HepG2 (cell line): Measurements from ENCODE around the gene OS9. TPM values are rescaled to one million over a fixed set of nuclear protein-coding genes. Genes with fewer than 3 reads are reported as not detected.

Experiments used
- ATAC-seq: fragments of 200-7000 bp; cut with Tn5 transposase; 3 replicates; pipeline ENCODE4 v1.9.1; 2020; ENCODE audit warnings: mild to moderate bottlenecking, moderate library complexity
- BruUV-seq: library from RNA; stranded (reverse); fragments of 400-500 nt; replicated peaks from 2 replicates; lab custom pipeline; 2021; lab: Mats Ljungman, UMichigan
- CTCF ChIA-PET: fragments of 300-600 bp; formaldehyde crosslinking; extraction: SDS; loops from one replicate; lab custom pipeline; 2021; ENCODE audit warnings: low total read pairs, inconsistent platforms, low intra/inter-chr PET ratio; lab: Yijun Ruan, JAX
- POLR2A ChIA-PET: fragments of 350-600 bp; sonication (Branson Sonifier 250); formaldehyde crosslinking; loops from one replicate; lab custom pipeline; 2020; ENCODE audit warnings: antibody characterized with exemption, inconsistent platforms; lab: Yijun Ruan, JAX
- DNase-seq: peaks from one replicate; pipeline ENCODE4 v3.0.0-alpha.2; 2015; ENCODE audit warnings: low spot score
- FAIRE-seq: peaks from 3 replicates; lab custom pipeline; 2011; peaks lifted over from hg19 to GRCh38; lab: Jason Lieb, UNC
- H2AFZ ChIP-seq: one replicate; pipeline ENCODE4 v1.6.1; 2011; ENCODE audit warnings: low read length, inconsistent platforms
- H3K27ac ChIP-seq: fragments of 300-600 bp; 3 replicates; pipeline ENCODE4 v1.8.0; 2011; ENCODE audit warnings: mixed run types, mild to moderate bottlenecking, mixed read lengths, low read length, inconsistent platforms; ENCODE audit not compliant: insufficient read depth; ENCODE audit errors: extremely low read length
- H3K27me3 ChIP-seq, 2 experiments: fragments of 200-600 bp in 1 of 2; 2 replicates in 1 of 2; 3 replicates in 1 of 2; pipeline versions ENCODE4 v1.6.0 to v1.8.0; 2011; ENCODE audit warnings: low read length in 2 of 2, mild to moderate bottlenecking in 2 of 2, moderate library complexity in 2 of 2, inconsistent platforms in 1 of 2; ENCODE audit not compliant: insufficient read depth in 2 of 2, control insufficient read depth in 1 of 2
- H3K36me3 ChIP-seq, 2 experiments: fragments of 200-600 bp in 1 of 2; replicated peaks in 1 of 2; 2 replicates in 1 of 2; 3 replicates in 1 of 2; pipeline versions ENCODE4 v1.5.1 to v1.8.0; 2011; ENCODE audit warnings: low read length in 2 of 2, inconsistent platforms in 1 of 2; ENCODE audit not compliant: insufficient read depth in 2 of 2, control insufficient read depth in 1 of 2
- H3K4me1 ChIP-seq: 2 replicates; pipeline ENCODE4 v1.5.1; 2012; ENCODE audit warnings: low read length, inconsistent platforms; ENCODE audit not compliant: insufficient read depth
- H3K4me2 ChIP-seq: 2 replicates; pipeline ENCODE4 v1.6.0; 2011; ENCODE audit warnings: low read depth, low read length, inconsistent platforms
- H3K4me3 ChIP-seq, 3 experiments: fragments of 200-600 bp in 1 of 3; sonication (generic), shearing (Covaris generic) in 1 of 3; replicated peaks in 1 of 3; 2 replicates each; pipeline ENCODE4 v1.5.1; 2011 to 2016; ENCODE audit warnings: low read length in 3 of 3, inconsistent platforms in 2 of 3, low read depth in 2 of 3, mild to moderate bottlenecking in 2 of 3, control low read depth in 1 of 3, mixed read lengths in 1 of 3; ENCODE audit not compliant: insufficient read depth in 1 of 3
- H3K79me2 ChIP-seq: one replicate; pipeline ENCODE4 v1.6.1; 2011; ENCODE audit warnings: low read length, inconsistent platforms; ENCODE audit not compliant: insufficient read depth
- H3K9ac ChIP-seq: 2 replicates; pipeline ENCODE4 v1.6.0; 2011; ENCODE audit warnings: mild to moderate bottlenecking, low read depth, low read length, inconsistent platforms; ENCODE audit not compliant: insufficient read depth
- H3K9me3 ChIP-seq: 2 replicates; pipeline ENCODE4 v1.5.1; 2012; ENCODE audit warnings: mild to moderate bottlenecking, low read length
- H4K20me1 ChIP-seq: 2 replicates; pipeline ENCODE4 v1.6.0; 2011; ENCODE audit warnings: inconsistent platforms, mild to moderate bottlenecking, low read length, moderate library complexity; ENCODE audit not compliant: insufficient read depth
- ADNP ChIP-seq: sonication (generic); formaldehyde crosslinking; IDR thresholded peaks from 2 replicates; pipeline ENCODE4 v1.4.0; 2020; ENCODE audit warnings: missing genetic modification reagents
- CSRNP2 ChIP-seq: sonication (generic); formaldehyde crosslinking; conservative IDR thresholded peaks from 2 replicates; pipeline ENCODE4 v1.8.0; 2022; ENCODE audit warnings: low read depth, missing genetic modification reagents
- ELF3 ChIP-seq: IDR thresholded peaks from 2 replicates; pipeline ENCODE4 v1.6.1; 2016; ENCODE audit warnings: missing genetic modification reagents, missing compliant biosample characterization
- HNF4A ChIP-seq: sonication (generic); formaldehyde crosslinking; IDR thresholded peaks from 2 replicates; pipeline ENCODE4 v1.4.0; 2020; ENCODE audit warnings: missing genetic modification reagents
- HNF4G ChIP-seq, 2 experiments: sonication (generic) in 1 of 2; formaldehyde crosslinking in 1 of 2; IDR thresholded peaks; 2 replicates each; pipeline versions ENCODE4 v1.4.0 to v1.6.1; 2011 to 2020; ENCODE audit warnings: borderline replicate concordance in 2 of 2, low read depth in 2 of 2, mild to moderate bottlenecking in 2 of 2, low read length in 1 of 2, missing genetic modification reagents in 1 of 2, moderate library complexity in 1 of 2
- KDM1A ChIP-seq: IDR thresholded peaks from 2 replicates; pipeline ENCODE4 v1.6.1; 2016; ENCODE audit warnings: missing compliant biosample characterization
- NCOA1 ChIP-seq: sonication (generic); formaldehyde crosslinking; IDR thresholded peaks from 2 replicates; pipeline ENCODE4 v1.9.0; 2021; ENCODE audit warnings: missing genetic modification reagents
- PITX1 ChIP-seq: sonication (generic); formaldehyde crosslinking; IDR thresholded peaks from 2 replicates; pipeline ENCODE4 v1.5.1; 2020; ENCODE audit warnings: mild to moderate bottlenecking, missing genetic modification reagents
- RCOR2 ChIP-seq: IDR thresholded peaks from 2 replicates; pipeline ENCODE4 v1.6.1; 2016; ENCODE audit warnings: missing biosample characterization, missing genetic modification reagents
- SETDB1 ChIP-seq: sonication (generic); formaldehyde crosslinking; IDR thresholded peaks from 2 replicates; pipeline ENCODE4 v1.5.1; 2020; ENCODE audit warnings: missing genetic modification reagents, mild to moderate bottlenecking, borderline replicate concordance
- SIN3A ChIP-seq: IDR thresholded peaks from 2 replicates; pipeline ENCODE4 v1.6.1; 2011; ENCODE audit warnings: low read depth, mild to moderate bottlenecking, control low read depth, low read length, borderline replicate concordance
- ZKSCAN1 ChIP-seq: fragments of 150-350 bp; IDR thresholded peaks from 2 replicates; pipeline ENCODE4 v1.6.1; 2014; ENCODE audit warnings: low read length
- ZMYM2 ChIP-seq: sonication (generic); formaldehyde crosslinking; IDR thresholded peaks from 2 replicates; pipeline ENCODE4 v1.8.0; 2022; ENCODE audit warnings: mild to moderate bottlenecking, missing genetic modification reagents
- ZMYM3 ChIP-seq: sonication (generic); formaldehyde crosslinking; IDR thresholded peaks from 2 replicates; pipeline ENCODE4 v1.5.1; 2020; ENCODE audit warnings: mild to moderate bottlenecking, missing genetic modification reagents
- ZNF629 ChIP-seq: sonication (generic); formaldehyde crosslinking; conservative IDR thresholded peaks from 2 replicates; pipeline ENCODE4 v1.5.0; 2020; ENCODE audit warnings: missing genetic modification reagents
- WGBS: methylation state at CpG from one replicate; pipeline ENCODE4 v1.1.6; 2017; ENCODE audit warnings: low lambda C conversion rate; 5-methylcytosine and 5-hydroxymethylcytosine counted together
- in situ Hi-C: cut with HindIII; loops from 2 replicates; pipeline ENCODE4 v1.10.0; 2017; ENCODE audit warnings: low pct_unique_long_range_greater_than_20kb; ENCODE audit not compliant: extremely low pct_ligation_motif_present
- intact Hi-C: fragments of 100-400 bp; cut with micrococcal nuclease; formaldehyde crosslinking; loops from one replicate; pipeline ENCODE4 v1.10.0; 2022; ENCODE audit not compliant: unreplicated experiment
- polyA plus RNA-seq, 8 experiments: library from polyadenylated mRNA; depleted of rRNA in 3 of 8; stranded (reverse) in 7 of 8; unstranded in 1 of 8; fragments of >200 nt; fragmentation: Illumina TruSeq in 4 of 8; extraction: Trizol in 4 of 8; gene quantifications; 2 replicates each; pipeline versions ENCODE4 v1.2.1 to v1.2.3, GENCODE V29; 2011 to 2016; ENCODE audit warnings: low read depth in 4 of 8, missing spikeins in 1 of 8, mixed read lengths in 1 of 8; ENCODE audit not compliant: insufficient read depth in 1 of 8
- total RNA-seq, 5 experiments: library from RNA; depleted of rRNA; stranded (reverse); fragments of >200 nt; fragmentation: Illumina TruSeq; extraction: Trizol; gene quantifications; 2 replicates each; pipeline ENCODE4 v1.2.3, GENCODE V29; 2016; ENCODE audit warnings: low read depth in 1 of 5
- TF ChIP-seq, protein P1 (sequence below): sonication (generic); formaldehyde crosslinking; IDR thresholded peaks from 2 replicates; pipeline ENCODE4 v1.4.0; 2020; ENCODE audit warnings: missing genetic modification reagents

The OS9 gene
- total and polyA plus RNA-seq, 2 of the 13 experiments (the other 11 are each of a cell fraction or from before 2014, with no cell fraction given): 156 to 206 TPM

GRCh38 chr12:57743769-57744168, 49.8 kb downstream of the OS9 start:
- no peak overlapping the region for H2AFZ ChIP-seq
- ATAC-seq: no peak
- peaks cover 10% of the 10 kb centered on the region for H3K79me2 ChIP-seq
- no peaks in the 10 kb centered on the region for H4K20me1 ChIP-seq
- FAIRE-seq: no peak
- H3K4me1 ChIP-seq: peaks cover 44% of the 10 kb centered on the region
- POLR2A ChIA-PET: interaction anchor here (2.2 to 2.6 kb wide), 4 partner anchors 8 to 28 kb away, joined by 8 to 29 read pairs (median 18); partner anchors contain the start of genes EEF1AKMT3 and METTL1
- H3K9ac ChIP-seq: peak overlapping the region; percentile 94
- H3K4me3 ChIP-seq: peak overlapping the region; percentile 63 to 80 (median 71); a peak in 5 of 6 replicates
- CTCF ChIA-PET: no interaction called here
- in situ Hi-C loops: no loop called here
- peak overlapping the region; percentile 94 for H3K27ac ChIP-seq
- intact Hi-C loops: loop anchor here (1.0 kb wide), 1 partner anchor 9 kb away; the partner anchor contains the start of gene CDK4
- peaks cover 3 to 21% of the 10 kb centered on the region in 2 experiments; a peak in 3 of 5 replicates for H3K27me3 ChIP-seq
- 17% methylated on average over 2 of the region's 2 CpGs for WGBS
- peaks cover 1 to 26% of the 10 kb centered on the region in 2 experiments; a peak in 3 of 5 replicates for H3K36me3 ChIP-seq
- H3K9me3 ChIP-seq: no peaks in the 10 kb centered on the region
- TF ChIP-seq SETDB1 (CRISPR knock-in tag) (no peak), SIN3A (0 out of 2 replicates have a peak, but pooled peaks have one; percentile 16), ZMYM2 (CRISPR knock-in tag) (peak; percentile 28; the same call in 1 of the 2 replicates), NCOA1 (no peak), CSRNP2 (CRISPR knock-in tag) (no peak), HNF4A (CRISPR knock-in tag) (peak; percentile 48), PITX1 (CRISPR knock-in tag) (no peak), ZKSCAN1 (no peak), ZMYM3 (CRISPR knock-in tag) (peak; percentile 66; the same call in 1 of the 2 replicates), HNF4G (IDR thresholded peaks at IDR 0.05; ENCODE audit: borderline replicate concordance, low read depth, low read length) (0 out of 2 replicates have a peak, but pooled peaks have one; percentile 25), HNF4G (CRISPR knock-in tag; IDR thresholded peaks at IDR 0.05; ENCODE audit: borderline replicate concordance, low read depth) (no peak), ELF3 (CRISPR knock-in tag) (peak; percentile 4; the same call in 1 of the 2 replicates), ADNP (CRISPR knock-in tag) (0 out of 2 replicates have a peak, but pooled peaks have one; percentile 36), RCOR2 (peak; percentile 49; the same call in 1 of the 2 replicates), KDM1A (CRISPR knock-in tag) (0 out of 2 replicates have a peak, but pooled peaks have one; percentile 61), ZNF629 (CRISPR knock-in tag) (peak; percentile 95)
- TF ChIP-seq, protein P1, sequence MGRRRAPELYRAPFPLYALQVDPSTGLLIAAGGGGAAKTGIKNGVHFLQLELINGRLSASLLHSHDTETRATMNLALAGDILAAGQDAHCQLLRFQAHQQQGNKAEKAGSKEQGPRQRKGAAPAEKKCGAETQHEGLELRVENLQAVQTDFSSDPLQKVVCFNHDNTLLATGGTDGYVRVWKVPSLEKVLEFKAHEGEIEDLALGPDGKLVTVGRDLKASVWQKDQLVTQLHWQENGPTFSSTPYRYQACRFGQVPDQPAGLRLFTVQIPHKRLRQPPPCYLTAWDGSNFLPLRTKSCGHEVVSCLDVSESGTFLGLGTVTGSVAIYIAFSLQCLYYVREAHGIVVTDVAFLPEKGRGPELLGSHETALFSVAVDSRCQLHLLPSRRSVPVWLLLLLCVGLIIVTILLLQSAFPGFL (CRISPR knock-in tag): no peak
- TF ChIP-seq, all 625 proteins: peak for 10
- DNase-seq: no peak
- no TSS peak for BruUV-seq
- H3K4me2 ChIP-seq: peak overlapping the region; percentile 96
